Muscle layer of duodenum (tissue), 2 donors: ENCODE measurements around the gene PRKAR1B.

Experiments used
- H3K27ac ChIP-seq: one replicate; pipeline ENCODE4 v1.7.0; 2013; ENCODE audit warnings: mild to moderate bottlenecking, low read length
- H3K27me3 ChIP-seq: one replicate; pipeline ENCODE4 v1.7.0; 2013; ENCODE audit warnings: low read depth, mild to moderate bottlenecking, control low read depth, low read length
- H3K36me3 ChIP-seq, 2 donors: one replicate each; pipeline ENCODE4 v1.7.0; 2013; ENCODE audit warnings: low read length in 2 of 2, control low read depth in 1 of 2, mild to moderate bottlenecking in 1 of 2; ENCODE audit not compliant: insufficient read depth in 2 of 2, control insufficient read depth in 1 of 2
- H3K4me1 ChIP-seq, 2 donors: one replicate each; pipeline ENCODE4 v1.7.0; 2013; ENCODE audit warnings: low read length in 2 of 2, mild to moderate bottlenecking in 2 of 2, control low read depth in 1 of 2, moderate library complexity in 1 of 2; ENCODE audit not compliant: insufficient read depth in 2 of 2, control insufficient read depth in 1 of 2
- H3K4me3 ChIP-seq, 2 donors: one replicate each; pipeline ENCODE4 v1.7.0; 2013; ENCODE audit warnings: low read length in 2 of 2, low read depth in 1 of 2, mild to moderate bottlenecking in 1 of 2
- H3K9me3 ChIP-seq, 2 donors: one replicate each; pipeline ENCODE4 v1.7.0; 2013; ENCODE audit warnings: low read length in 2 of 2, control low read depth in 1 of 2, mild to moderate bottlenecking in 1 of 2; ENCODE audit not compliant: control insufficient read depth in 1 of 2
- donor health status: healthy.

Gene PRKAR1B

DNA sequence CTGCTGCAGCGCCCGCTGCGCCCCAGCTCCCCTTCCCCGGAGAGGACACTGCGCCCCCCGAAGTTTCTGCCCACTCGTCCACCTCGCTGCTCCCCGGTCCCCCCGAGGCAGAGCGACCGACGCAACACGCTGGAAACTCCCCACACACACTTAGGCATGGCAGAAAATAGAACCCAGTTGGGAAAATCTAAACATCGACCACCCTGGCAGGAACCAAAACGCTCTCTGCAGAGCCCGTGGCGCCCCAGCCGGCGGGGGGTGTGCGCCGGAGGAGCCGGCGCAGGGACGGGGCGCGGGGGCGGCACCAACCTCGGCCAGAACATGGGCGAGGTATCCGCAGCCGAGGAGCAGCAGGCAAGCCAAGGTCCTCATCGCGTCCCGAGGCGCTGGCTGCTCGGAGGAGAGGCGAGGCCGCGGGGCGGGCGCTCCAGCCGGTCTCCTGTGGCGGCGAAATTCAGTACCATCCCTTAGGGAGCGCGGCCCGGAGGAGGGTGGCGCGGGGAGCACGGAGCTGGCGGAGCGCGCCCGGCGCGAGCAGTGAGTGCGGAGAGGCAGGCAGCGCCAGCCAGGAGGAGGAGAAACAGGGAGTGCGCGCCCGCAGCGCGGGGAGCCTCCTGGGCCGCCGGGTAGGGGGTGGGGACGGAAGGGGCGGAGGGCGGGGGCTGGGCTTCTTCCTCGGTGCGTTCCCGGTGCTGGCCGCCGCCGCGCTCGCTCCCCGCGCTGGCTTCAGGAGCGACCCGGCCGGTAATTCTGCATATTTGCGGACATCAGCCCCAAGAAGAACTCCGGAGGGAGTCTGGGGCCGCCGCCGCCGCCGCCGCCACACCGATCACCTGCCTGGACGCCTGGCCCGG, 208.2 kb downstream of the PRKAR1B start:
- H3K9me3 ChIP-seq = no peaks in the 10 kb centered on the region
- peaks cover 0 to 50% of the 10 kb centered on the region in 2 donors for H3K4me1 ChIP-seq
- H3K27me3 ChIP-seq = peaks cover 5% of the 10 kb centered on the region
- no peaks in the 10 kb centered on the region for H3K36me3 ChIP-seq
- H3K4me3 ChIP-seq = peak overlapping the region; percentile 69 to 90
- peak overlapping the region; percentile 45 for H3K27ac ChIP-seq

DNA sequence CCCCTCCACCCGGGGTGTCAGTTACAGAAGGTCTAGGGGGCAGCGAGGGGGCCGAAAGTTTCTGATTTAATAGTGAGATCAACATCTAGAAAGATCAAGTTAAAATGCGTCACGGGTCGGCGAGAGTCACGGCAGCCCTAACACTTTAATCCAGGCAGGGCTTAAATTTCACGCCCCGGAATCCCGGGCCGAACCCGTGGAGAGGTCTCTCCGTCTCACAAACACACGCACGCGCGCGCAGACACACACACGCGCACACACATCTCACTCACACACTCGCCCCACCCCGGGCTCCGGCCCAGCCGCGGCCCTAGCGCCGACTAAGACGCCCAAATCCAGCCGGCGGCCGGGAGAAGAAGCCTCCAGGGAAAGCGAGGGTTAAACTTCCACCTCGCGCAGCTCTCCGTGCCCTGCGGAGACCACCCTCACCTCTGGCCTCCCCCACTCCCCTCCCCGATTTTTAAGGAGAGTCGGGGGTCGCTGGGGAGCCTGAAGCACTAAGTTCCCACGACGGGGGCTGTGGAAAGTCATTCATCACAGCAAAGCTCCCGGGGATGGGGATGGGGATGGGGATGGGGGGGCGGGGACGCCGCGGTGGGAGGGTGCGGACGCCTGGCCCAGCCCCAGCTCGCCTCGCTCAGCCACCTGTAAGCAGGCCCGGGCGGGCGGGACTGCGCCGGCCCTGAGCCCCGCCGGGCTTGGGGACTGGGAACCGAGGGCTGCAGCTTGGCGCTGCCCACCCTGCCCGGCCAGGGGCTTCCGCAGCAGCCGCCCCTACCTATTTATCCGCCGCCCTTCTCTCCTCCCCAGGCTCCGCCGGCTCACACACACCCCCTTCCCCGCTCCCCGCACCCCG, 209.1 kb downstream of the PRKAR1B start:
- Histone ChIP-seq H3K27me3 (peaks cover 5% of the 10 kb centered on the region), H3K27ac (peak overlapping the region; percentile 60), H3K36me3 (no peaks in the 10 kb centered on the region), H3K4me3 (peak overlapping the region; percentile 69 to 90), H3K4me1 (peaks cover 0 to 58% of the 10 kb centered on the region in 2 donors), H3K9me3 (no peaks in the 10 kb centered on the region)

DNA sequence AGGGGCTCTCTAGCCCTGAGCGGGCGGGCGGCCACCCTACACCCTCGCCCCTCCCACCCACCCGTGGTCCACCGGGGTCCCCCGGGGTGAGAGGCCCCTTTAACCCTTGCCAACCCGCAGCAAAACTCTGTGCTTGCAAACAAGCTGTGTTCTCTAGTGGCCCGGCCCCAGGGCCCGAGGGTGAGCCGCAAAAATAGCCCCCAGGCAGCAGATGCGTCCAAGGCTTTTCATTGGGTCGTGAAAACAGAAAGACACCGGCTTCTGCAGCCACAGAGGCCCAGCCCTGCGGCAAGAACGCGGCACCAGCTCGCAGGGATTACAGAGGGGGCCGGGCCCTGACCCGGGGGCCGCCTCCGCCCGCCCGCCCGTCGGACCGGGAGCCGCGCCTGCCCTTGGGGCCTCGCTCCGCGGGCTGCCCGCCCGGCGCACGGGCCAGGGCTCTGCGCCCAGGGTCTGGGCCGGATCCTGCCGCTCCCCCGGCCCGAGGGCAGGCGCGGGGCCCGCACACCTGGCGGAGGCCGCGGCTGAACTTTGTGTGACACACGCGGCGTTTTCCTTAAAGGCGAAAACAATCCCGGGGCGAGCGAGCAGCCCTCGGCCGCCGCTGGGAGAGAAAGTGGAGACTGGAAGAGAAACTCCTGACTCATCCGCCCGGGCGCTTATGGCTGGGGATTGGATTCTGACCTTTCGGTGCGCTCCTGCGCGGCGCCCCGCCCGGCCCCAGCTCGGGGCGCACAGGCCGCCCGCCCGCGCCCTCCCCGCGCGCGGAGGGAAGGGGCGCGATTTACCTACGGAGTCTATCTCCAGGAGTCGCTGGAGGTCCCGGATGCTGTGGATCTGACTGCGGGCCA, 210.2 kb downstream of the PRKAR1B start:
- Histone ChIP-seq H3K9me3 (no peaks in the 10 kb centered on the region), H3K36me3 (peaks cover 0 to 2% of the 10 kb centered on the region in 2 donors), H3K4me1 (peaks cover 0 to 54% of the 10 kb centered on the region in 2 donors), H3K27me3 (peaks cover 5% of the 10 kb centered on the region), H3K4me3 (peak overlapping the region in 1 of 2 donors; percentile 90), H3K27ac (no peak overlapping the region)

DNA sequence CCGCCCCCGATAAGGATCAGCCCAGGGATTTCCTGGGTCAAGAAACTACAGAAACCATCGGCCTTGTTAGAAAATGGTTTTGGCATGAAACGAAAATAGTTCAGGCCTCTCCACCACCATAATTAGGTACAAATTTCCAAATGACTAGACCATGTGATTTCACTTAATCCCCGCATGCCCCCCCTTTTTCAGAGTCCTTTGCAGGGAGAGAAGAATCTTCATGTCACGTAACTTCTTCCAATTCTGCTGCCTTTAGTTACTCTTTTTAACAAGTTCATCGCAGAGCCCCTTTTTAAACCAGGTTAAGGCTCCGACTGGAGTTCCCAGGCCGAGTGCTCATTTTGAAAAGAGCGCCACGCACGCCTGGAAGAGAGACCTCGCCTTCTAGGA, 210.9 kb downstream of the PRKAR1B start:
- H3K4me1 ChIP-seq = peaks cover 0 to 48% of the 10 kb centered on the region in 2 donors
- H3K4me3 ChIP-seq = peak overlapping the region in 1 of 2 donors; percentile 90
- H3K27me3 ChIP-seq = peaks cover 3% of the 10 kb centered on the region

GRCh38 chr7:515628-516027, 211.5 kb downstream of the PRKAR1B start:
- Histone ChIP-seq H3K4me1 (peaks cover 0 to 42% of the 10 kb centered on the region in 2 donors), H3K4me3 (no peak overlapping the region), H3K27me3 (no peaks in the 10 kb centered on the region), H3K27ac (peak overlapping the region; percentile 51), H3K9me3 (no peaks in the 10 kb centered on the region), H3K36me3 (peaks cover 0 to 8% of the 10 kb centered on the region in 2 donors)

More for the DNA sequence above, 210.9 kb downstream of the PRKAR1B start:
- Histone ChIP-seq H3K9me3 (no peaks in the 10 kb centered on the region), H3K27ac (no peak overlapping the region), H3K36me3 (peaks cover 0 to 8% of the 10 kb centered on the region in 2 donors)

DNA sequence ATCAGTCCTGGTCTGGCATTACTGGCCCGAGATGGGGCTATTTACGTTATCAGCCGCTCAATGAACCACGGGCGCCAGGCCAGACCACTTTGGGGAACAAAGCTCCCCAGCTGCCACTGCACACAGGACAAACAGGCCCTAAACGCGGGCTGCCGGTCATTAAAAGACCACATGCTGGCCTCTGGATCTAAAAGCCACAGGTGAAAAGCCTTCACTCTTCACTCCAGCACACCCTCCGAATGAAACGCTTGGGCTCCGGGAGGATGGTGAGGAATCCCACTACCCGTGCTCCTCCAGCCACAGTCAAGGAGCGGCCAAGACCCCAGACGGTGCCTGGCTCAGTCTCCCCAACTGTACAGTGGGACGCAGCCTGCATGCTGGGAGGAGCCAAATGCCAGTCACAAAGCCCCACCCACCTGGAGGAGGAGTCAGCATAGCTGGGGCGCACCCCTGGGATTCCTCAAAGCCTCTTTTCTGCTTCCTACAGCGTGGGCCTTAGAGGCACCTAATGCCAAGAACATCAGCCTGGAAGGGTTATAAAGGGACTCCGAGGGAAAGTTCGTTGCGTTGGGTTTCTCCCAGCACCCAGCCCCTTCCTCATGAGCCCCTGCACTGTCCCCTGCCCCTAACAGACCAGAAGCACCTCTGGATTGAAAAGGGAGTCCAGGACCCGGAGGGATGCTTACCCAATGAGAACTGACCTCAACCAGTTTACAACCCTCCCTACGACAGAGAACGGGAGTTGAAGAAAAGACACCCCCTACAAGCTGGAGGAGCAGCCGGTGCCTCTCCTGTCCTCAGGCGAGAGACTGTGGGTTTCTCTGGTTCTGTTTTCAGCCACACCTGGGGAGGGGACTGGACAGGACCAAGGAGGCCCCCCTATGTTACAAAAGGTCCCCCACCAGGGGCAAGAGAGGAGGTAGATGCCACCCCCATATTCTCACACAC, 212.2 kb downstream of the PRKAR1B start:
- Histone ChIP-seq H3K27me3 (no peaks in the 10 kb centered on the region), H3K9me3 (no peaks in the 10 kb centered on the region), H3K36me3 (peaks cover 0 to 11% of the 10 kb centered on the region in 2 donors), H3K4me1 (peaks cover 0 to 36% of the 10 kb centered on the region in 2 donors), H3K4me3 (no peak overlapping the region), H3K27ac (peak overlapping the region; percentile 51)

DNA sequence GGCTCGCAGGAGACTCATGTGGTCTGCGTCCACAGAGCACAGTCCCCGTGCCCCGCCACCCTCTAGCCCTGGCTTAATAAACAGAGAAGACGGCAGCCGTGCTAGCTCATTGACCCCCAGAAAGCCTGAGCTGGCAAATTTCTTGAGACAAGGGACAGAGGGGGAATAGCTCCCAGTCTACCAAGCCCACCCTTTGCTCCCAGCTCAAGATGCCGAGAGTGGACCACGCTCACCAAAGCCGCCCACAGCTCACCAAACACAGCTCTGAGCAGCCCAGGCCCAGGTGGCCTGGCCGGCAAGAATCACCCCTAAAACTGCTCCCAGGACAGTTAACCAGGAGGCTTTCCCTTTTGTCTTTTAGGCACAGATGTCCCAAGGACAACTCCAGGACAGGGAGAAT, 212.8 kb downstream of the PRKAR1B start:
- H3K36me3 ChIP-seq = peaks cover 0 to 18% of the 10 kb centered on the region in 2 donors
- H3K9me3 ChIP-seq = no peaks in the 10 kb centered on the region
- H3K4me1 ChIP-seq = peaks cover 0 to 36% of the 10 kb centered on the region in 2 donors
- H3K4me3 ChIP-seq = no peak overlapping the region
- no peaks in the 10 kb centered on the region for H3K27me3 ChIP-seq
- H3K27ac ChIP-seq = peak overlapping the region; percentile 51

DNA sequence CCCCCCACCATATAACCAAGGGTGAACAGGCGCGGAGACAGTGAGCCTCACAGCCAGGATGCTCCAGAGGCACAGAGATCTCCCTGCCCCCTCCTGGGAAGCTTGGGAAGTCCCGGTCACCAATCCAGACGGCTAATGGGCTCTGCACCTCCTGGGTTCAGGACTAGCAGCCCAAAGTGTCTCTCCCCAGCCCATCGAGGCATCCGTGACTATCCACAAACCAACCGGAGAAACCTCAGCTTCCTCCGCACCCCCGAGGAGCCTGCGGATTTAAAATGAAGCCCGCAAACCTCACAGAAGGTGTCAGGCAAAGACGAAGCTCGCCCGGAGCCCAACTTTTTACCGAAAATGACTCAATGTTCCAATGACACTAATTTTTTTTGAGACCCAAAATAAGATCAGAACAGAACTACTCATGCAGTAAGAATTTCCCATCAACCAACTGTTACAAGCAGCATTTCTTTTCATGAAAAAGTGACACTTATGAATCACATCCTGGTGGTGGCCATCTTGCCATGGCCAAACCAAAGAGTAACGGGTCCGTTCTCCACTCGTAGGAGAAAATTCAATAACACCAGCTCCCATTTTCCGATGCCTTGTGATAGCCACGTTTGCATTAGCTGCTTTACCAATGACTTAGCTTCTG, 213.4 kb downstream of the PRKAR1B start:
- Histone ChIP-seq H3K4me1 (peaks cover 0 to 39% of the 10 kb centered on the region in 2 donors), H3K4me3 (no peak overlapping the region), H3K9me3 (no peaks in the 10 kb centered on the region), H3K36me3 (peaks cover 0 to 24% of the 10 kb centered on the region in 2 donors), H3K27me3 (no peaks in the 10 kb centered on the region), H3K27ac (no peak overlapping the region)

GRCh38 chr7:512541-513311, 214.4 kb downstream of the PRKAR1B start:
- H3K4me1 ChIP-seq = peaks cover 0 to 35% of the 10 kb centered on the region in 2 donors
- no peak overlapping the region for H3K4me3 ChIP-seq
- H3K27ac ChIP-seq = no peak overlapping the region

More at GRCh38 chr7:512541-513311, 214.4 kb downstream of the PRKAR1B start:
- Histone ChIP-seq H3K9me3 (no peaks in the 10 kb centered on the region), H3K27me3 (no peaks in the 10 kb centered on the region), H3K36me3 (peaks cover 0 to 28% of the 10 kb centered on the region in 2 donors)
